Skeletal muscle cell (primary cell): ENCODE measurements around the gene EGFR.
A peak's percentile ranks its signal among the peaks of the same experiment; 100 is the strongest.

ENCODE experiments used
- DNase-seq: peaks from one replicate; pipeline ENCODE4 v3.0.0-alpha.2; 2010; ENCODE audit warnings: low read depth
- H3K4me3 ChIP-seq: 2 replicates; pipeline ENCODE4 v1.5.1; 2011; ENCODE audit warnings: low read depth, mild to moderate bottlenecking, control low read depth, low read length, moderate library complexity

The EGFR gene

GRCh38 chr7:55056577-55057480 is 38.0 kb downstream of the EGFR start:
- peak; percentile 66 for DNase-seq
- no peak overlapping the region for H3K4me3 ChIP-seq

- H3K4me3 ChIP-seq: no peak overlapping the region
- no peak for DNase-seq
Measured at GRCh38 chr7:55058314-55058713, 39.5 kb downstream of the EGFR start.

GRCh38 chr7:55059021-55059420 is 40.2 kb downstream of the EGFR start:
- no peak for DNase-seq
- H3K4me3 ChIP-seq: no peak overlapping the region

GRCh38 chr7:55060085-55060484 is 41.3 kb downstream of the EGFR start:
- DNase-seq: no peak
- no peak overlapping the region for H3K4me3 ChIP-seq

GRCh38 chr7:55060636-55061022 is 41.8 kb downstream of the EGFR start:
- no peak for DNase-seq
- H3K4me3 ChIP-seq: no peak overlapping the region

GRCh38 chr7:55061726-55062499 is 43.1 kb downstream of the EGFR start:
- DNase-seq: no peak
- H3K4me3 ChIP-seq: no peak overlapping the region

GRCh38 chr7:55063061-55063460 is 44.2 kb downstream of the EGFR start:
- no peak overlapping the region for H3K4me3 ChIP-seq
- DNase-seq: no peak

- no peak for DNase-seq
- H3K4me3 ChIP-seq: no peak overlapping the region
Measured at GRCh38 chr7:55063633-55064032, 44.8 kb downstream of the EGFR start.

- peak; percentile 99 for DNase-seq
- H3K4me3 ChIP-seq: no peak overlapping the region
Measured at GRCh38 chr7:55065079-55065478, 46.3 kb downstream of the EGFR start.

- H3K4me3 ChIP-seq: peak overlapping the region; percentile 3
- peak; percentile 67 for DNase-seq
Measured at GRCh38 chr7:55065511-55066229, 46.9 kb downstream of the EGFR start.

- no peak overlapping the region for H3K4me3 ChIP-seq
- no peak for DNase-seq
Measured at GRCh38 chr7:55066524-55066923, 47.7 kb downstream of the EGFR start.

- DNase-seq: no peak
- no peak overlapping the region for H3K4me3 ChIP-seq
Measured at GRCh38 chr7:55066938-55067337, 48.1 kb downstream of the EGFR start.

- no peak for DNase-seq
- no peak overlapping the region for H3K4me3 ChIP-seq
Measured at GRCh38 chr7:55067748-55068147, 48.9 kb downstream of the EGFR start.

GRCh38 chr7:55069271-55069792 is 50.5 kb downstream of the EGFR start:
- no peak overlapping the region for H3K4me3 ChIP-seq
- no peak for DNase-seq

- no peak overlapping the region for H3K4me3 ChIP-seq
- DNase-seq: no peak
Measured at GRCh38 chr7:55070271-55070743, 51.5 kb downstream of the EGFR start.

GRCh38 chr7:55070854-55071253 is 52.0 kb downstream of the EGFR start:
- no peak for DNase-seq
- H3K4me3 ChIP-seq: no peak overlapping the region

GRCh38 chr7:55071411-55072175 is 52.8 kb downstream of the EGFR start:
- H3K4me3 ChIP-seq: no peak overlapping the region
- no peak for DNase-seq

- DNase-seq: peak; percentile 53
- no peak overlapping the region for H3K4me3 ChIP-seq
Measured at GRCh38 chr7:55072251-55072650, 53.4 kb downstream of the EGFR start.

- DNase-seq: no peak
- H3K4me3 ChIP-seq: no peak overlapping the region
Measured at GRCh38 chr7:55073051-55073511, 54.3 kb downstream of the EGFR start.
